Measurements from ENCODE around the gene ELP5.

ELP5 gene

GRCh38 chr17:7304179-7304578, 52.2 kb downstream of the ELP5 start:
- in situ Hi-C loops (cut with HindIII; ENCODE audit: low sequenced_read_pairs), result no loop called here
- no peak overlapping the region for H3K4me3 ChIP-seq (ENCODE audit: low read depth, low read length)
- no peak for DNase-seq (ENCODE audit: low read depth)
- TF ChIP-seq, protein P1, sequence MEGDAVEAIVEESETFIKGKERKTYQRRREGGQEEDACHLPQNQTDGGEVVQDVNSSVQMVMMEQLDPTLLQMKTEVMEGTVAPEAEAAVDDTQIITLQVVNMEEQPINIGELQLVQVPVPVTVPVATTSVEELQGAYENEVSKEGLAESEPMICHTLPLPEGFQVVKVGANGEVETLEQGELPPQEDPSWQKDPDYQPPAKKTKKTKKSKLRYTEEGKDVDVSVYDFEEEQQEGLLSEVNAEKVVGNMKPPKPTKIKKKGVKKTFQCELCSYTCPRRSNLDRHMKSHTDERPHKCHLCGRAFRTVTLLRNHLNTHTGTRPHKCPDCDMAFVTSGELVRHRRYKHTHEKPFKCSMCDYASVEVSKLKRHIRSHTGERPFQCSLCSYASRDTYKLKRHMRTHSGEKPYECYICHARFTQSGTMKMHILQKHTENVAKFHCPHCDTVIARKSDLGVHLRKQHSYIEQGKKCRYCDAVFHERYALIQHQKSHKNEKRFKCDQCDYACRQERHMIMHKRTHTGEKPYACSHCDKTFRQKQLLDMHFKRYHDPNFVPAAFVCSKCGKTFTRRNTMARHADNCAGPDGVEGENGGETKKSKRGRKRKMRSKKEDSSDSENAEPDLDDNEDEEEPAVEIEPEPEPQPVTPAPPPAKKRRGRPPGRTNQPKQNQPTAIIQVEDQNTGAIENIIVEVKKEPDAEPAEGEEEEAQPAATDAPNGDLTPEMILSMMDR (IDR thresholded peaks at IDR 0.05; ENCODE audit: low read depth, low read length, missing control alignments), result no peak

- DNase-seq (ENCODE audit: low read depth), result peak; percentile 100
- TF ChIP-seq, protein P1 (IDR thresholded peaks at IDR 0.05; ENCODE audit: low read depth, low read length, missing control alignments), result no peak
- in situ Hi-C loops (cut with HindIII; ENCODE audit: low sequenced_read_pairs), result no loop called here
- H3K4me3 ChIP-seq (ENCODE audit: low read depth, low read length), result peak within 1 kb of the TSS; percentile 94
These were observed 55.1 kb downstream of the ELP5 start, which contains the start of gene EIF5A for GRCh38 chr17:7306911-7307685. Gene EIF5A, plus strand, starts transcription at chr17:7307628. Its CDS starts 2,008 bp downstream, at chr17:7309636.

GRCh38 chr17:7307686-7308624, 55.9 kb downstream of the ELP5 start:
- DNase-seq (ENCODE audit: low read depth), result no peak
- TF ChIP-seq, protein P1 (IDR thresholded peaks at IDR 0.05; ENCODE audit: low read depth, low read length, missing control alignments), result no peak
- in situ Hi-C loops (cut with HindIII; ENCODE audit: low sequenced_read_pairs), result no loop called here
- H3K4me3 ChIP-seq (ENCODE audit: low read depth, low read length), result peak overlapping the region; percentile 94

DNA sequence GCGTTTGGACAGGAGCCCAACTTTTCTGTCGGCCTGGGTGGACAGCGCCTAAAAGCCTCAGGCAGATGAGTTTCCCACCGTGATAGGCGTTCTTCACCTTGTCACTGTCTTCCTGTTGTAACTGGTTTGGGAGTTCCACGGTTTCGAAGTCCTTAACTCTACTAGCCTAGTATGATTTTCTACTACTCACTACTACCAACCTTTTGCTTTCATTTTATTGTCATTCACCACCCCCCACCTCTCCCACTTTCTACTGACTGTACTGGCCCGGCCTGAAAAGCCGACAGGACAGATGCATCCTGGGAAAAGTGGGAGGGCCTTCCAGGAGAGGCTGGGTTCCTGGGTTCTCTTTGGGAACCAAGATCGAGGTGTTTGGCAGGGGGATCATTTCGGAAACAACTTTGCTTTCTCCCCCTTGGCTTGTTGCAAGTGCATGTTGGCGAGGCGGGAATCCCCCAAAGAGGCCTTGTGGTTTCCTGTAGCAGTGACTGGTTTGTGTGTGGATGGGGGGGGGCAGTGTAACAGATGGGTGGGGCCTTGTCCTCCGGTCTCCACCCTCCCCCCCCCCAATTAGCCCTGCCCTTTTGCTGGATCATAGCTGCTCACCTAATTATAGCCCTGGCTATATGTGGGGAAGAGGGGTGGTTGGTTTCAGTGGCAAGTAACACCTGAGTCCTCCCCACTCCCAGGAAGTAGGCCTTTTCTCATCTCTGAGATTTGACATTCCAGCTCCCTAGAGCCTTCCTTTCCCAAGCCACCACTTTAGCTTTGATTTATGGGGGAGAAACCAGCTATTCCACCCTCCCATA, 56.8 kb downstream of the ELP5 start:
- H3K4me3 ChIP-seq (ENCODE audit: low read depth, low read length), result peak overlapping the region; percentile 94
- in situ Hi-C loops (cut with HindIII; ENCODE audit: low sequenced_read_pairs), result no loop called here
- peak; percentile 68 for DNase-seq (ENCODE audit: low read depth)
- TF ChIP-seq, protein P1 (IDR thresholded peaks at IDR 0.05; ENCODE audit: low read depth, low read length, missing control alignments), result no peak

Data from astrocyte of the cerebellum (primary cell).